ENCODE measurements around the gene PRKAR2A.
A peak's percentile ranks its signal among the peaks of the same experiment; 100 is the strongest.

DNA sequence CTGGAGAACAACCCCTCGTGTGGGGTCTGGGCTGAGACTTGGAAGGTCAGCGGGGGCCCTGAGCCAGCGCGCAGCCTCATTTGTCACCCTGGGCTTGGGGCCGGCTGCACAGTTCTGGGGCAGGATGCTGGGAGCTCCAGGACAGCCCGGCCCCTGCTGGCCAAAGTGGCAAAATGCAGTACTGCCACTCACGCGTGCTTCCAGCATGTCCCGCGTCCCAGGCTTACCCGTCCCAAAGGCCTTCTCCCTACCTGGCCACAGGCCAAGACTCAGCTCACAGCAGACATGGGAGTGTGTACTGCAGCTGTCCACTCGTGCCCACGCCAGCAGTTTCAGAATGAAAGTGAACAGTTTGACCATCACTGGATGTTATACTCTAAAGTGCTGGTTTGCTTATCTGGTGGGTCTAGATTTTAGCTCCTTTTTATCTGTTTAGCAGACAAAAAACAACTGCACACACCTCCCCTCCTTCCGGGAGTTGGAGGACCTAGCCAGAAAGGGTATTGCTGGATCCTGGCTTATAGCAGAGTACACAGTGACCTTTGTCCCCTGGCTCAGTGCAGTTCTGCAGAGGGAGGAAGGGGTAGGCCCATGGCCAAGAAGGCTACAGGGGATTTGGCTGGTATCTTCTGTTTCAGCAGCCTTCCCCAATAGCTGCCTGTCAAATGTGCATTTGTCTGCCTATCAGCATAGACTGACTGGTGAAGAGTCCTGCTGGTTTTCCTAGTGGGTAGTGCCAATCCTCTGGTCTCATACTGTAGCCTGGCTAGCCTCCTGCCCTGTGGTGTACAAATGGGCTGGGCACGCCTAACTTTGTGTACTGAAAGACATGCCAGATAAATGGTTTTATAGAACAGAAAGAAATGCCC lies 107.5 kb downstream of the PRKAR2A start:
- TF ChIP-seq POLR2A (IDR thresholded peaks at IDR 0.05), result no peak
- TF ChIP-seq POLR2AphosphoS5 (IDR thresholded peaks at IDR 0.05), result peak; percentile 48 to 63

Measured in upper lobe of left lung (tissue), 4 donors.